Measurements from ENCODE around the gene CTBP2. TPM values are rescaled to one million over a fixed set of nuclear protein-coding genes. Genes with fewer than 3 reads are reported as not detected.

The CTBP2 gene
- total and polyA plus RNA-seq, 2 of the 13 experiments (the other 11 are each of a cell fraction or from before 2014, with no cell fraction given): 0.08 TPM; not detected in 1

DNA sequence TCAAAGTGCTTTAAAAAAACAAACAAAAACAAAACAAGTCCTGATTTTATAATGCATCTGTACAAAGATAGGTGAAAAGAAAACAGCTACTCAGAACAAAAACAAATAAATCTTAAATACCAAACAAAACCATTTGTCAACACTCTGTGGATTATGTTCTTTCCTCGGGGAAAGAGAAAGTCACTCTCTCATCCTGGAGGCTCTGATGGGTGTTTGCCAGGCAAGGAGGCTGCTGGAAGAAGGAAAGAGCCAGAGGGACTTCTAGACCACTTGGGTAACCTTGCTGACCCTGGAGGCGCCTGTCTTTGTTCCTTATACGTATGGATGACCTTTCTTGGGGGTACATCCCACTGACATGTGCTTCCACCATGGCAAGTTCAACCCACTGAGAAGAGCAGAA, 125.7 kb downstream of the CTBP2 start (continued):
- TF ChIP-seq, protein P1, sequence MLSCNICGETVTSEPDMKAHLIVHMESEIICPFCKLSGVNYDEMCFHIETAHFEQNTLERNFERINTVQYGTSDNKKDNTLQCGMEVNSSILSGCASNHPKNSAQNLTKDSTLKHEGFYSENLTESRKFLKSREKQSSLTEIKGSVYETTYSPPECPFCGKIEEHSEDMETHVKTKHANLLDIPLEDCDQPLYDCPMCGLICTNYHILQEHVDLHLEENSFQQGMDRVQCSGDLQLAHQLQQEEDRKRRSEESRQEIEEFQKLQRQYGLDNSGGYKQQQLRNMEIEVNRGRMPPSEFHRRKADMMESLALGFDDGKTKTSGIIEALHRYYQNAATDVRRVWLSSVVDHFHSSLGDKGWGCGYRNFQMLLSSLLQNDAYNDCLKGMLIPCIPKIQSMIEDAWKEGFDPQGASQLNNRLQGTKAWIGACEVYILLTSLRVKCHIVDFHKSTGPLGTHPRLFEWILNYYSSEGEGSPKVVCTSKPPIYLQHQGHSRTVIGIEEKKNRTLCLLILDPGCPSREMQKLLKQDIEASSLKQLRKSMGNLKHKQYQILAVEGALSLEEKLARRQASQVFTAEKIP (CRISPR knock-in tag; IDR thresholded peaks at IDR 0.05; ENCODE audit: borderline replicate concordance): no peak
- no peak for TF ChIP-seq ZNF460 (CRISPR knock-in tag; IDR thresholded peaks at IDR 0.05; ENCODE audit: borderline replicate concordance)
- TF ChIP-seq, protein P2, sequence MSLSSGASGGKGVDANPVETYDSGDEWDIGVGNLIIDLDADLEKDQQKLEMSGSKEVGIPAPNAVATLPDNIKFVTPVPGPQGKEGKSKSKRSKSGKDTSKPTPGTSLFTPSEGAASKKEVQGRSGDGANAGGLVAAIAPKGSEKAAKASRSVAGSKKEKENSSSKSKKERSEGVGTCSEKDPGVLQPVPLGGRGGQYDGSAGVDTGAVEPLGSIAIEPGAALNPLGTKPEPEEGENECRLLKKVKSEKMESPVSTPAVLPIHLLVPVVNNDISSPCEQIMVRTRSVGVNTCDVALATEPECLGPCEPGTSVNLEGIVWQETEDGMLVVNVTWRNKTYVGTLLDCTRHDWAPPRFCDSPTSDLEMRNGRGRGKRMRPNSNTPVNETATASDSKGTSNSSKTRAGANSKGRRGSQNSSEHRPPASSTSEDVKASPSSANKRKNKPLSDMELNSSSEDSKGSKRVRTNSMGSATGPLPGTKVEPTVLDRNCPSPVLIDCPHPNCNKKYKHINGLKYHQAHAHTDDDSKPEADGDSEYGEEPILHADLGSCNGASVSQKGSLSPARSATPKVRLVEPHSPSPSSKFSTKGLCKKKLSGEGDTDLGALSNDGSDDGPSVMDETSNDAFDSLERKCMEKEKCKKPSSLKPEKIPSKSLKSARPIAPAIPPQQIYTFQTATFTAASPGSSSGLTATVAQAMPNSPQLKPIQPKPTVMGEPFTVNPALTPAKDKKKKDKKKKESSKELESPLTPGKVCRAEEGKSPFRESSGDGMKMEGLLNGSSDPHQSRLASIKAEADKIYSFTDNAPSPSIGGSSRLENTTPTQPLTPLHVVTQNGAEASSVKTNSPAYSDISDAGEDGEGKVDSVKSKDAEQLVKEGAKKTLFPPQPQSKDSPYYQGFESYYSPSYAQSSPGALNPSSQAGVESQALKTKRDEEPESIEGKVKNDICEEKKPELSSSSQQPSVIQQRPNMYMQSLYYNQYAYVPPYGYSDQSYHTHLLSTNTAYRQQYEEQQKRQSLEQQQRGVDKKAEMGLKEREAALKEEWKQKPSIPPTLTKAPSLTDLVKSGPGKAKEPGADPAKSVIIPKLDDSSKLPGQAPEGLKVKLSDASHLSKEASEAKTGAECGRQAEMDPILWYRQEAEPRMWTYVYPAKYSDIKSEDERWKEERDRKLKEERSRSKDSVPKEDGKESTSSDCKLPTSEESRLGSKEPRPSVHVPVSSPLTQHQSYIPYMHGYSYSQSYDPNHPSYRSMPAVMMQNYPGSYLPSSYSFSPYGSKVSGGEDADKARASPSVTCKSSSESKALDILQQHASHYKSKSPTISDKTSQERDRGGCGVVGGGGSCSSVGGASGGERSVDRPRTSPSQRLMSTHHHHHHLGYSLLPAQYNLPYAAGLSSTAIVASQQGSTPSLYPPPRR (CRISPR knock-in tag; IDR thresholded peaks at IDR 0.05; ENCODE audit: borderline replicate concordance): no peak
- no peak for TF ChIP-seq LCORL (IDR thresholded peaks at IDR 0.05)
- TF ChIP-seq LCORL (CRISPR knock-in tag; IDR thresholded peaks at IDR 0.05): no peak
- no peak for TF ChIP-seq BRD4 (CRISPR knock-in tag; IDR thresholded peaks at IDR 0.05)

Measured in HepG2 (cell line).